CD4-positive, alpha-beta T cell treated with Interleukin-17A for 4 hours (primary cell): ENCODE measurements around the gene SUCO.
A peak's percentile ranks its signal among the peaks of the same experiment; 100 is the strongest.

Experiments
- DNase-seq: peaks from one replicate; pipeline ENCODE4 v3.0.0-alpha.2; 2020; ENCODE audit warnings: mixed read lengths

SUCO gene

DNA sequence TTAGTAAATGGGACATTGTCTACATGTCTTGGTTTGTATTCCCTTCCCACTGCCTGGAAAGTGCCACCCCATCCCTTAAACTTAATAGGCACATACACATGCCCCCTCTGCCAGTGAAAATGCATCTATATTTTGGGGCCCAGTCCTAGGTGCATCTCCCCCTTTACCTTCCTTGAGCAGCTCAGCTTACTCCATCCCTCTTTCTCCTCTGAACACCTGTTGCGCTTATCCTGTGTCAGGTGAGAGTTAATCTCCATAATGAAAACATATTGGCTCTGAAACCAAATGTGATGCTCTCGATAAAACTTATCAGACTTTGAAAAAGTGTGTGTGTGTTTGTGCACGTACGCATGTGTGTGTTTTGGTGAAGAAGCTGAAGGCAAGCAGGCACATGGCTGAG lies 15.4 kb upstream of the SUCO start:
- no peak for DNase-seq

- DNase-seq = no peak
These were observed 3.6 kb upstream of the SUCO start for GRCh38 chr1:172529304-172529703.

- DNase-seq = no peak
These were observed 3.0 kb upstream of the SUCO start for GRCh38 chr1:172530000-172530399.

- no peak for DNase-seq
These were observed 1.4 kb upstream of the SUCO start for GRCh38 chr1:172531412-172532182.

DNA sequence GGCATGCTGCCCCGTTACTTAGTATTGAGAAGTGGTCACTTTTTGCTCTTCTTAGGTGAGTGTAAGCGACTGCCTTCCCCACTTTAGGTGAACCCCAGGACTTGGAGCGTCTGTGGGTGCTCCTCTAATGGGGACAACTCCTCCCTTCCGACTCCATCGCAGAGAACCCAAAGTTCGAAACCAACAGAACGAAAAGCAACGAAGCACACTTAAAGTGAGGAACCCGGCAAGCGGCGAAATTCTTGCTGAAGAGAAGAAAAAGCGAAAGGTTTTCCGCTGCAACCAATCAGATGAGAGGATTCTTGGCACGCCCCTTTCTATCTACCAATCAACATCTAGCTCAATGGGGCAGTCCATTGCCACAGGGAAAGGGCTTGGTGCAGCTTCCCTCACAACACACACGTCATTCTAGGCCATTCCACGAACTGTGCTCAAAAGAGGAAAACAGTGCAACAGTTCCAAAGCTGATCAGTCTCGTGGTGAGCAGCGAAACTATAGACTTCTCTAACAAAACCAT lies 709 bp upstream of the SUCO start:
- peak; percentile 86 for DNase-seq

GRCh38 chr1:172533513-172534151 lies 682 bp downstream of the SUCO start:
- DNase-seq = peak; percentile 44

GRCh38 chr1:172536256-172536655 lies 3.3 kb downstream of the SUCO start:
- no peak for DNase-seq

- DNase-seq = no peak
These were observed 4.4 kb downstream of the SUCO start for GRCh38 chr1:172537366-172537765.

DNA sequence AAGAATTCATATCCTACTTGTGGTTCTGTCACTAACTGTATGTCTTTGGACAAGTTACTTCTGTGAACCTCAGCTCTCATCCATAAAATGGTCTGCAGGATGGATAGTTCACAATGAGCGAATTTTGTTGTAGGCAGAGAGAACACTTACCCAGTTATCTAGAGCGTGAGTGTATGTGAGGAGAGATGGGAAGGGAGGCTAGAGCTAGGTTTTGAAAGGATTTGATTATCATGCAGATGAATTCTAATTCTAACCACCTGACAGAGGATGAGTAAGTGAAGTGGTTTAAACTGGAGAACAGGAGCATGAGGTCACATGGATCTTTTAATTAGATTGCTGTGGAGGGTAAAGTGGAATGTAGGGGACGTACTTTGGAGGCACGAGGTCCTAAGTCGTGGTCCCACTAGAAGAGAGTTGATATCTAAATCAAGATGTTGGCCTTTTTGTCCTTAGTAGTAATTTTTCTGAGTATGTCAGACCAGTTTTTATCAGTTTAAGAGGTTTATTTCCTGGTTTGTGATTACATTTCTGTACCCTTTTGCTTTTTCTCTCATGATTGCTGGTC lies 5.0 kb downstream of the SUCO start:
- no peak for DNase-seq

DNA sequence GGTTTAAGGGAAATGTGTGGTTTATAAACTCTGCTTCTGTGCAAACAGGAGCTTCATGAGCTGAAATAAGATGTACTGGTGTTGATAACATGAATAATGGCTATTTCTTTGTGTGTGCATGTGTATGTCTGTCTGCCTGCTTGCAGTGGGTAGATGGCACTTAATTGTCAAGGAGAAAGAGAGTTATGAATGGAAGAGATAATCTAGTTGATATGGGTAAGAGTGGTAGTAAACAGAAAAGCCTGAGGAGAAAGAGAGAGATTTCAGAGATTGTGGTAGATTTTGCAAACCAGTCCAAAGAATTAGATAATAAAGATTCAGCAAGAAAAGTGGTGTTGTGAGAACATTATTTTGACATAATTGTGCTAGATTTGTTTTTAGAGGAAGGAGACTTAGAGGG lies 7.7 kb downstream of the SUCO start:
- DNase-seq = no peak

- DNase-seq = no peak
These were observed 11.6 kb downstream of the SUCO start for GRCh38 chr1:172544481-172545104.

DNA sequence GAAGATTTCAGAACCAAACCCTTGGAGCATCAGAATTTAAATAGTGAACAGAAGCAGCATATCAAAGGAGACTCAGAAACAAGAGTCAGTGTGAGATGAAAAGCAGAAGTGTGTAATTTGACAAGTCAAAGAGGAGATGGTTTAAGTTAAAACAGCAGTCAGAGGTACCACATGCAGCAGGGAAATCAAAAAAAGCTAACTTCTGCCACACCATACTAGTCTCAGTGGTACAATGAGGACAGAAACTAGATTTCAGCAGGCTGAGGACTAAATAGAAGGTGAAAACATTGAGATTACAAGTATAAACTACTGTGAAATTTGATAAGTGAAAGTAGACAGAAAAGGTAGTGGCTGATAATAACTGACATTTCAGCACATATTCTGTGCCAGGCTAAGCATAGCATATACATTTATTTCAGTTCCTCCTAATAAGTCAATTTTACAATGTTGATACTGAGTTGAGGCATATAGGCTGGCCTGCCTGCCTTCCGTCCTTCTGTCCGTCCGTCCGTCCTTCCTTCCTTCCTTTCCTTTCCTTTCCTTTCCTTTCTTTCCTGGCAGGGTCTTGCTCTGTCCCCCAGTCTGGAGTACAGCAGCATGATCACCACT lies 12.6 kb downstream of the SUCO start:
- no peak for DNase-seq

DNA sequence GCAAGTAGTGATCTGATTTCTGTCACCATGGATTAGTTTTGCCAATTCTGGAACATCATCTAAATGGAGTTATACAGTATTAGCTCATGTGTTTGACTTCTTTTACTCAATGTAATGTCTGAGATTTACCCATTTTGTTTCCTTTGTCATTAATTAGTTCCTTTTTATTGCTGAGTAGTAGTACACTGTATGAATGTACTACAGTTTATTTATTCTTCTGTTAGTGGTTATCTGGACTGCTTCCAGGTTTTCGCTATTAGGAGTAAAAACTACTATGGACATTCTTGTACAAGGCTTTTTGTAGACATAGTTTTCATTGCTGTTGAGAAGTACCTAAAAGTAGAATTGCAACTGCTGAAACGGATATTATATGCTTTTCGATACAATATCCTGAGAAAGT lies 14.1 kb downstream of the SUCO start:
- DNase-seq = no peak

GRCh38 chr1:172549621-172550280 lies 16.8 kb downstream of the SUCO start:
- DNase-seq = no peak

DNA sequence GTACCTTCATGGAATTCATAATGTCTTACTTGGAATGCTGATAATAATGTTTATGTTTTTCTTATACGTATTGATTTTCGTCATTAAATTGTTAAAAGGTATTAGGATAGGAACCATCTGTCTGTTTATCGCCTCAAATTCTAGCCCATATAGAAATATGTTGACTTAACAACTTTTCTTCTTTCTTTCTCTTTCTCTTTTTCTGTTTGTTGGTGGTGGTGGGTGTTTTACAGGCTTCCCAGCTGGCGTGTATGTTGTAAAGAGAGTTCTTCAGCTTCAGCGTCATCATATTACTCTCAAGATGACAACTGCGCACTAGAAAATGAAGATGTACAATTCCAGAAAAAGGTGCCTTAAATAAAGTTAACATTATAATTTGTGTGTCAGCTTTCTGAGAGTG lies 18.3 kb downstream of the SUCO start:
- no peak for DNase-seq

DNA sequence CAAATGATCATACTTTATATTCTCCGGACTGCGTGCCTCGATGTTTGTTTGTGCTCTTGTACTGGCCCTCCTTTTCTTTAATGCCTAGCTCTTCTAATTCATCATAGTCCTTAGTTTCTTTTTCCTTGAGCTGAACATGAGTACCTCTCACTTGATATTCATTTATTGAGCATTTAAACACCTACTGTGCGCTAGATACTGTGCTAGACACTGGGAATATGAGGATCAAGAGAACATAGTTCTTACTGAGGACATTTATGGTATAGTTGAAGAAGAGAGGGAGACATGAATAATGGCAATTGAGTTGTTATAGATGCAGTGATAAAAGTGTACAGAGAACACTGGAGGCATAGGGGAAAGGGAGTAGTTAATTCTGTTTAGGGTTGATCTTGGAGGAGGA lies 22.0 kb downstream of the SUCO start:
- no peak for DNase-seq

- DNase-seq = no peak
These were observed 23.5 kb downstream of the SUCO start for GRCh38 chr1:172556461-172556860.

DNA sequence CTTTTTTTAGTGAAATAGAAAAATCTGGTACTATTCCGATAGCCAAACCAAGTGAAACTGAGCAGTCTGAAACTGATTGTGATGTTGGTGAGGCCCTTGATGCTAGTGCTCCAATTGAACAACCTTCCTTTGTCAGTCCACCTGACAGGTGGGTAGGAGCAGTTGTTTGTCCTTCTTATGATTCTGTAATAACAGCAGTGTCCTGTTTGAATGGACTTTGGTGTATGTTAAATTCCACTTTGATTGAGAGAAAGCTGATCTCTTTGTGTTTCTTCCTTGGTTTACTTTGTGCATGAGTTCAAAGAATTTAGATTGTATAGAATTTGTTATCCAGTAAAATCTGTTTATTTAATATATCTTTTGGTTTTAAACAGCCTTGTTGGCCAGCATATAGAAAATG lies 24.3 kb downstream of the SUCO start:
- DNase-seq = no peak

DNA sequence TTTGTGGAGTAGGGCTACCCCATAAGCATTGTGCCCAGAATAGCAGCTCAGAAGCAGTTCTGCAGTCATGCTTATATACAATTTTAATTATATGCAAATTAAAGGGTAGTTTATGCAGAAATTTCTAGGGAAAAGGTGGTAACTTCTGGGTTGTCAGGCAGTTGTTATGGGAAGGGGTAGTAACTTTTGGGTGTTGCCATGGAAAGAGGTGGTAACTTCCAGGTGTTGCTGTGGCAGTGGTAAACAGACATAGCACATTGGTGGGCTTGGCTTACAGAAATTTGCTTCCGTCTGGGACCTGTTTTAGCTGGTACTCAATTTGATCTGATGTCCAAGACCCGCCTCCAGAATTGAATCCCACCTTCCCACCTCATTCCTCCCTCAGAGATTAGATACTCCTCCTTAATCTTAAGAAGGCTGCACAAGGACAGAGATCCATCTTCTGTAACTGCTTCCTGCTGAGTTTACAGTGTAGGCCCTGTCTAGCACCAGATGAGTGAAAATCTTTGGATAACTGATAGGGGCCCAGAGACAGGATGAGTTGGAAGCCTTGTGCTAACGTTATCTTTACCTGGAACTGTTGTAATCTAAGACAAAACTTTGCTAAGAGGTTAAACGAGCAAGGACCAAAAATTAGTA lies 26.7 kb downstream of the SUCO start:
- no peak for DNase-seq

- no peak for DNase-seq
These were observed 28.3 kb downstream of the SUCO start for GRCh38 chr1:172561252-172561651.

GRCh38 chr1:172566196-172566997 lies 33.4 kb downstream of the SUCO start:
- DNase-seq = no peak
